H1 (cell line): ENCODE results near the gene PPP4R3A. TPM values are rescaled to one million over a fixed set of nuclear protein-coding genes. Genes with fewer than 3 reads are reported as not detected.

Experiments
- CTCF ChIA-PET: fragments of 300-600 bp; sonication (Branson Sonifier 250); formaldehyde crosslinking; loops from one replicate; lab custom pipeline; 2021; ENCODE audit not compliant: partially characterized antibody; lab: Charles Lee
- POLR2A ChIA-PET: fragments of 300-600 bp; sonication (Branson Sonifier 250); formaldehyde crosslinking; loops from one replicate; lab custom pipeline; 2021; ENCODE audit warnings: inconsistent platforms; ENCODE audit not compliant: partially characterized antibody; lab: Charles Lee
- DNase-seq, 2 experiments: peaks; one replicate each; pipeline versions ENCODE4 v3.0.0 to v3.0.0-alpha.2; 2010 to 2022; ENCODE audit warnings: low spot score in 2 of 2, low read depth in 1 of 2, mixed read lengths in 1 of 2
- FAIRE-seq: peaks from 2 replicates; lab custom pipeline; 2011; peaks lifted over from hg19 to GRCh38; lab: Jason Lieb, UNC
- H2AFZ ChIP-seq: 2 replicates; pipeline ENCODE4 v1.8.1; 2012; ENCODE audit warnings: low read length, inconsistent platforms
- H2AK5ac ChIP-seq: 2 replicates; pipeline ENCODE4 v1.6.1; 2013; ENCODE audit warnings: low read depth, low read length
- H2BK120ac ChIP-seq: replicated peaks from 2 replicates; pipeline ENCODE3; 2013; ENCODE audit warnings: low read depth, low read length, inconsistent platforms
- H2BK12ac ChIP-seq: 2 replicates; pipeline ENCODE4 v1.6.1; 2013; ENCODE audit warnings: low read depth, low read length
- H2BK15ac ChIP-seq: 2 replicates; pipeline ENCODE4 v1.6.1; 2013; ENCODE audit warnings: low read length
- H2BK20ac ChIP-seq: 2 replicates; pipeline ENCODE4 v1.6.1; 2013; ENCODE audit warnings: low read length
- H2BK5ac ChIP-seq: 2 replicates; pipeline ENCODE4 v1.6.1; 2013; ENCODE audit warnings: low read depth, low read length
- H3K14ac ChIP-seq: 2 replicates; pipeline ENCODE4 v1.6.1; 2013; ENCODE audit warnings: inconsistent platforms; ENCODE audit not compliant: insufficient read length
- H3K18ac ChIP-seq: 2 replicates; pipeline ENCODE4 v1.6.1; 2013; ENCODE audit warnings: low read length; ENCODE audit errors: extremely low read depth
- H3K23ac ChIP-seq: 2 replicates; pipeline ENCODE4 v1.6.1; 2013; ENCODE audit warnings: inconsistent platforms; ENCODE audit not compliant: insufficient read length
- H3K23me2 ChIP-seq: 2 replicates; pipeline ENCODE4 v1.6.1; 2013; ENCODE audit warnings: low read depth, low read length
- H3K27ac ChIP-seq: 2 replicates; pipeline ENCODE4 v1.6.1; 2011; ENCODE audit warnings: low read depth, low read length, inconsistent platforms
- H3K27me3 ChIP-seq, 4 experiments: replicated peaks in 1 of 4; 1 replicate in 1 of 4; 2 replicates in 3 of 4; pipeline versions ENCODE4 v1.6.1 to v1.8.1; 2011 to 2013; ENCODE audit warnings: low read length in 3 of 4, mild to moderate bottlenecking in 3 of 4, inconsistent platforms in 2 of 4, mixed read lengths in 2 of 4, moderate library complexity in 1 of 4; ENCODE audit not compliant: control insufficient read depth in 3 of 4, insufficient read depth in 3 of 4; ENCODE audit errors: extremely low read depth in 1 of 4
- H3K36me3 ChIP-seq, 4 experiments: 2 replicates each; pipeline versions ENCODE4 v1.6.1 to v1.8.1; 2011 to 2013; ENCODE audit warnings: mild to moderate bottlenecking in 4 of 4, low read length in 3 of 4, moderate library complexity in 2 of 4, control low read depth in 1 of 4, inconsistent platforms in 1 of 4; ENCODE audit not compliant: insufficient read depth in 4 of 4, control insufficient read depth in 2 of 4
- H3K4ac ChIP-seq: replicated peaks from 2 replicates; pipeline ENCODE3; 2013; ENCODE audit warnings: low read length, low read depth, mixed read lengths, inconsistent platforms; ENCODE audit not compliant: insufficient read length
- H3K4me1 ChIP-seq, 4 experiments: replicated peaks in 1 of 4; 1 replicate in 1 of 4; 2 replicates in 3 of 4; pipeline versions ENCODE4 v1.6.1 to v1.8.1; 2011 to 2013; ENCODE audit warnings: low read length in 3 of 4, inconsistent platforms in 2 of 4, mixed read lengths in 1 of 4; ENCODE audit not compliant: insufficient read depth in 4 of 4, control insufficient read depth in 3 of 4
- H3K4me2 ChIP-seq, 2 experiments: 2 replicates each; pipeline versions ENCODE4 v1.6.1 to v1.8.1; 2011 to 2013; ENCODE audit warnings: low read depth in 2 of 2, low read length in 2 of 2, control low read depth in 1 of 2, inconsistent platforms in 1 of 2, mild to moderate bottlenecking in 1 of 2; ENCODE audit not compliant: insufficient read depth in 1 of 2
- H3K4me3 ChIP-seq, 4 experiments: fragments of 200-600, 300-600 bp in 1 of 4; sonication (generic), shearing (Covaris generic), sonication (Bioruptor Twin) in 1 of 4; 2 replicates each; pipeline versions ENCODE4 v1.5.1 to v1.8.1; 2011 to 2016; ENCODE audit warnings: low read length in 4 of 4, low read depth in 3 of 4, control low read depth in 2 of 4, inconsistent platforms in 2 of 4, mild to moderate bottlenecking in 2 of 4, mixed read lengths in 1 of 4, moderate library complexity in 1 of 4; ENCODE audit not compliant: insufficient read depth in 2 of 4; ENCODE audit errors: extremely low read depth in 1 of 4
- H3K56ac ChIP-seq: replicated peaks from 2 replicates; pipeline ENCODE3; 2013; ENCODE audit warnings: low read depth, mild to moderate bottlenecking, mixed read lengths, low read length, inconsistent platforms; ENCODE audit not compliant: insufficient read length
- H3K79me1 ChIP-seq: 2 replicates; pipeline ENCODE4 v1.6.1; 2013; ENCODE audit warnings: low read depth, low read length, control low read depth
- H3K79me2 ChIP-seq, 2 experiments: 2 replicates each; pipeline versions ENCODE4 v1.6.1 to v1.8.1; 2012 to 2013; ENCODE audit warnings: low read length in 2 of 2, mild to moderate bottlenecking in 2 of 2, inconsistent platforms in 1 of 2; ENCODE audit not compliant: insufficient read depth in 2 of 2, control insufficient read depth in 1 of 2
- H3K9ac ChIP-seq, 4 experiments: replicated peaks in 1 of 4; 1 replicate in 1 of 4; 2 replicates in 3 of 4; pipeline versions ENCODE4 v1.6.1 to v1.8.1; 2011 to 2013; ENCODE audit warnings: low read depth in 3 of 4, low read length in 3 of 4, control low read depth in 2 of 4, mild to moderate bottlenecking in 2 of 4, moderate library complexity in 2 of 4, inconsistent platforms in 1 of 4; ENCODE audit errors: extremely low read depth in 1 of 4
- H3K9me3 ChIP-seq, 2 experiments: 2 replicates each; pipeline versions ENCODE4 v1.6.1 to v1.8.1; 2012 to 2013; ENCODE audit warnings: mild to moderate bottlenecking in 2 of 2, moderate library complexity in 2 of 2, control low read depth in 1 of 2, inconsistent platforms in 1 of 2, low read depth in 1 of 2, low read length in 1 of 2, mixed read lengths in 1 of 2; ENCODE audit not compliant: insufficient read depth in 2 of 2
- H4K20me1 ChIP-seq, 2 experiments: replicated peaks in 1 of 2; 2 replicates each; pipeline versions ENCODE3 to v1.8.1; 2011 to 2013; ENCODE audit warnings: inconsistent platforms in 2 of 2, low read length in 2 of 2, mild to moderate bottlenecking in 1 of 2; ENCODE audit not compliant: insufficient read depth in 2 of 2, control insufficient read depth in 1 of 2
- H4K5ac ChIP-seq: 2 replicates; pipeline ENCODE4 v1.6.1; 2013; ENCODE audit warnings: low read length, low read depth, mixed read lengths, inconsistent platforms; ENCODE audit not compliant: insufficient read length
- H4K8ac ChIP-seq: 2 replicates; pipeline ENCODE4 v1.8.0; 2013; ENCODE audit warnings: mild to moderate bottlenecking, moderate library complexity, low read length, inconsistent platforms; ENCODE audit not compliant: insufficient read depth; ENCODE audit errors: extremely low read depth
- H4K91ac ChIP-seq: replicated peaks from 2 replicates; pipeline ENCODE3; 2013; ENCODE audit warnings: low read length, mixed read lengths, inconsistent platforms; ENCODE audit not compliant: insufficient read length
- BACH1 ChIP-seq: IDR thresholded peaks from 2 replicates; pipeline ENCODE4 v1.6.1; 2012; ENCODE audit warnings: low read length, improper control_type of control experiment
- CTCF ChIP-seq, 3 experiments: IDR thresholded peaks; 1 replicate in 2 of 3; 2 replicates in 1 of 3; pipeline versions ENCODE4 v1.5.1 to v1.6.1; 2011; ENCODE audit warnings: low read length in 3 of 3, mild to moderate bottlenecking in 3 of 3, inconsistent platforms in 2 of 3, low read depth in 1 of 3, moderate library complexity in 1 of 3; ENCODE audit not compliant: insufficient read depth in 1 of 3; ENCODE audit errors: control extremely low read depth in 1 of 3
- GABPA ChIP-seq: IDR thresholded peaks from 2 replicates; pipeline ENCODE4 v1.6.1; 2011; ENCODE audit warnings: mild to moderate bottlenecking, low read length, moderate library complexity, borderline replicate concordance; ENCODE audit not compliant: insufficient read depth
- GTF2F1 ChIP-seq: IDR thresholded peaks from 2 replicates; pipeline ENCODE4 v1.6.1; 2012; ENCODE audit warnings: low read depth, low read length, improper control_type of control experiment, borderline replicate concordance
- HDAC2 ChIP-seq, 2 experiments: fragments of 300-600 bp in 1 of 2; sonication (generic) in 1 of 2; IDR thresholded peaks; 2 replicates each; pipeline ENCODE4 v1.6.1; 2011 to 2012; ENCODE audit warnings: low read depth in 2 of 2, low read length in 2 of 2, mild to moderate bottlenecking in 2 of 2, moderate library complexity in 2 of 2, borderline replicate concordance in 1 of 2, inconsistent platforms in 1 of 2
- HDAC6 ChIP-seq: IDR thresholded peaks from one replicate; pipeline ENCODE4 v1.7.1; 2012; ENCODE audit warnings: low read depth, mild to moderate bottlenecking, inconsistent platforms, low read length, moderate library complexity
- MAFK ChIP-seq: IDR thresholded peaks from 2 replicates; pipeline ENCODE4 v1.6.1; 2012; ENCODE audit warnings: low read depth, mild to moderate bottlenecking, improper control_type of control experiment, low read length
- SP1 ChIP-seq: IDR thresholded peaks from 2 replicates; pipeline ENCODE4 v1.6.1; 2011; ENCODE audit warnings: low read depth, low read length
- TAF1 ChIP-seq: IDR thresholded peaks from 2 replicates; pipeline ENCODE4 v1.6.1; 2011; ENCODE audit warnings: mild to moderate bottlenecking, low read depth, low read length
- TAF7 ChIP-seq: optimal IDR thresholded peaks from 2 replicates; pipeline ENCODE3; 2011; ENCODE audit warnings: low read depth, mild to moderate bottlenecking, inconsistent platforms, low read length, moderate library complexity, borderline replicate concordance
- USF2 ChIP-seq: IDR thresholded peaks from 2 replicates; pipeline ENCODE4 v1.6.1; 2011; ENCODE audit warnings: low read length, improper control_type of control experiment
- WGBS, 2 experiments: shearing (Covaris generic) in 1 of 2; methylation state at CpG; one replicate each; pipeline versions ENCODE4 v1.1.6 to v1.1.7; 2013 to 2015; ENCODE audit warnings: low lambda C conversion rate in 2 of 2, mixed read lengths in 2 of 2, inconsistent platforms in 1 of 2, low coverage in 1 of 2, missing lambda C conversion rate in 1 of 2; ENCODE audit not compliant: insufficient replicate concordance in 2 of 2, insufficient coverage in 1 of 2, insufficient read length in 1 of 2; ENCODE audit errors: extremely low coverage in 1 of 2, missing lambda C conversion rate in 1 of 2; 5-methylcytosine and 5-hydroxymethylcytosine counted together
- polyA plus RNA-seq, 7 experiments: library from polyadenylated mRNA; depleted of rRNA in 3 of 7; stranded (reverse) in 5 of 7; unstranded in 2 of 7; fragments of >200 nt in 5 of 7; fragments of 200-250 nt in 2 of 7; gene quantifications; 1 replicate in 5 of 7; 2 replicates in 1 of 7; 4 replicates in 1 of 7; pipeline versions ENCODE4 v1.2.1 to v1.2.3, GENCODE V29; 2011 to 2013; ENCODE audit warnings: missing spikeins in 2 of 7, mixed read lengths in 2 of 7
- total RNA-seq: library from RNA; stranded (reverse); fragmentation: NEBNext Ultra II Directional; extraction: Animal tissue kit (Norgen Biotek cat#: 25700); gene quantifications from 2 replicates; pipeline ENCODE4 v1.2.1, GENCODE V29; 2021

Gene PPP4R3A
- total and polyA plus RNA-seq, 2 of the 8 experiments (the other 6 are each of a cell fraction or from before 2014, with no cell fraction given) = 31.7 to 122 TPM

GRCh38 chr14:91515979-91516378 is 5.9 kb upstream of the PPP4R3A start:
- Histone ChIP-seq H2AK5ac (no peak overlapping the region), H4K8ac (no peak overlapping the region), H2BK12ac (no peak overlapping the region), H4K91ac (no peak overlapping the region), H3K4me2 (no peak overlapping the region), H3K9me3 (no peaks in the 10 kb centered on the region), H3K27ac (no peak overlapping the region), H3K18ac (no peak overlapping the region), H2BK15ac (no peak overlapping the region), H3K23ac (no peak overlapping the region), H3K23me2 (0 out of 2 replicates have a peak, but pooled peaks cover under 1% of the 10 kb centered on the region), H3K27me3 (no peaks in the 10 kb centered on the region), H3K4me1 (no peaks in the 10 kb centered on the region), H3K36me3 (no peaks in the 10 kb centered on the region), H3K4ac (no peak overlapping the region), H3K79me1 (no peaks in the 10 kb centered on the region), H4K20me1 (no peaks in the 10 kb centered on the region), H3K79me2 (no peaks in the 10 kb centered on the region), H3K9ac (no peak overlapping the region), H2BK20ac (no peak overlapping the region), H3K56ac (no peak overlapping the region), H2AFZ (no peak overlapping the region), H2BK5ac (no peak overlapping the region), H3K4me3 (no peak overlapping the region), H3K14ac (no peak overlapping the region), H4K5ac (no peak overlapping the region), H2BK120ac (no peak overlapping the region)
- WGBS, 2 experiments = 78% methylated on average over 7 of the region's 7 CpGs; no CpG with 5 or more reads in 1 of the 2 experiments
- DNase-seq = no peak
- ChIA-PET CTCF (interaction anchor here (1.2 kb wide), 1 partner anchor 10 kb away, joined by 3 read pairs; no protein-coding TSS in a partner anchor), POLR2A (no interaction called here)
- no peak for FAIRE-seq
- TF ChIP-seq USF2 (no peak), HDAC6 (no peak), GTF2F1 (no peak), MAFK (no peak), HDAC2 (IDR thresholded peaks at IDR 0.05; ENCODE audit: borderline replicate concordance in 1 of 2, low read depth in 2 of 2, low read length in 2 of 2) (no peak), SP1 (no peak), BACH1 (no peak), CTCF (IDR thresholded peaks at IDR 0.05; ENCODE audit: control extremely low read depth in 1 of 3, insufficient read depth in 1 of 3, low read depth in 1 of 3, low read length in 3 of 3) (no peak), TAF1 (no peak), TAF7 (no peak), GABPA (no peak)
